Measurements from ENCODE around the gene RNF157.

DNA sequence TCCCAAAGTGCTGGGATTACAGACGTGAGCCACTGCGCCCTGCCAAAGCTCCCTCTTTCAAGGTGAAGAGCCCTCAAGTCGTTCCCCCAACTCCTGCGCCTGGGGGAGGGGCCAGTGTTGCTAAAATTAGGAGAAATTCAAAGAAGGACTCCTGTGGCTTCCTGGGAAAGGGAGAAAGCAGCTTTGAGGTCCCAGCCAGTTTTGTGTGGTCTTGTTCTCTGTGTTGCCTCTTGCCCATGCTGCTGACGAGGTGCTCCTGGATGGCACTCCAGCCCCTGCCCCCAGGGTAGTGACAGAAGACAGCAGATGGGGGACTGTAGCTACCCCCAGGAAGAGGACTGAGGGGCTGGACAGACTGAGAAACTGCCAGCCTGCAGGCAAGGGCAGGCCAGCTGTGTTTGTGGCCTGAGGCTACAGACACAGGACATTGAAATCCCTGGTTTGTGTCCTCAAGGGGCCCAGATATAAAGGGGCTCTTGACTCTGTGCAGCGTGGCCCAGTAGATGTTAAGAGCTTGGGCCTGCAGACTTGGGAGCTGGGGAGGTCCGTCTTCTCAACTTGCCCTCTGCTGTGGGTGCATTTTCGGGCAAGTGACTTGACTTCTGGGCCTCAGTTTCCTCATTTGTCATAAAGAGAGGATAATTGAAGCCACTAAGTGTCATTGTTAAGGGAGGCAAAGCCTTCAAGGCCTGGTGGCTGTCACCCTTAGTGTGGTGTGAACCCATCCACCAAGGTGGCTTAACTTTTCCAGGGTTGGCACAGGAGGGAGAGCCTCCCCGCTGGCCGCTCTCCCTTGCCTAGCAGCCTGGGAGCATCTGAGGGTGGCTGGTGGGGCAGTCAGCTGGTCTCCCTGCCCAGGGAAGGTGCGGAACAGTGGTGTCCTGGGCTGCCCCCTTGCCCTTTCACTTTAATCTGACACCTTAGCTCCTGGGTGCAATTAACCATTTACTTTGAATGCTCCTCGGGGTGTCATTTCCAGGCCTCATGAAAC lies 29.0 kb upstream of the RNF157 start:
- TF ChIP-seq SUZ12 (IDR thresholded peaks at IDR 0.05) (no peak), SP1 (IDR thresholded peaks at IDR 0.05) (no peak), FOXK2 (IDR thresholded peaks at IDR 0.05) (no peak), L3MBTL2 (conservative IDR thresholded peaks at IDR 0.05) (no peak), ELF4 (IDR thresholded peaks at IDR 0.05) (no peak), FOXM1 (IDR thresholded peaks at IDR 0.05; ENCODE audit: borderline replicate concordance) (no peak), PKNOX1 (IDR thresholded peaks at IDR 0.05) (no peak), ARNT (IDR thresholded peaks at IDR 0.05) (no peak), BHLHE40 (IDR thresholded peaks at IDR 0.05; ENCODE audit: borderline replicate concordance) (no peak)

Measured in HEK293T (cell line).